ENCODE results near the gene SERTAD2.

- TF ChIP-seq CTCF (IDR thresholded peaks at IDR 0.05; ENCODE audit: low read depth, low read length) (no peak), POLR2A (IDR thresholded peaks at IDR 0.05; ENCODE audit: extremely low read depth, insufficient read length) (no peak), MAX (IDR thresholded peaks at IDR 0.05; ENCODE audit: low read depth, low read length) (no peak)
These were observed 16.3 kb upstream of the SERTAD2 start for GRCh38 chr2:64670047-64670446.
